H1 (cell line): ENCODE measurements around the gene CYP27B1. TPM values are rescaled to one million over a fixed set of nuclear protein-coding genes. Genes with fewer than 3 reads are reported as not detected.

ENCODE experiments used
- BACH1 ChIP-seq: IDR thresholded peaks from 2 replicates; pipeline ENCODE4 v1.6.1; 2012; ENCODE audit warnings: low read length, improper control_type of control experiment
- GTF2F1 ChIP-seq: IDR thresholded peaks from 2 replicates; pipeline ENCODE4 v1.6.1; 2012; ENCODE audit warnings: low read depth, low read length, improper control_type of control experiment, borderline replicate concordance
- RBBP5 ChIP-seq: IDR thresholded peaks from 2 replicates; pipeline ENCODE4 v1.7.1; 2012; ENCODE audit warnings: low read depth, mild to moderate bottlenecking, inconsistent platforms, low read length, moderate library complexity, borderline replicate concordance
- SRF ChIP-seq: IDR thresholded peaks from 2 replicates; pipeline ENCODE4 v1.6.1; 2011; ENCODE audit warnings: mild to moderate bottlenecking, low read depth, low read length, moderate library complexity
- polyA plus RNA-seq, 7 experiments: library from polyadenylated mRNA; depleted of rRNA in 3 of 7; stranded (reverse) in 5 of 7; unstranded in 2 of 7; fragments of >200 nt in 5 of 7; fragments of 200-250 nt in 2 of 7; gene quantifications; 1 replicate in 5 of 7; 2 replicates in 1 of 7; 4 replicates in 1 of 7; pipeline versions ENCODE4 v1.2.1 to v1.2.3, GENCODE V29; 2011 to 2013; ENCODE audit warnings: missing spikeins in 2 of 7, mixed read lengths in 2 of 7
- total RNA-seq: library from RNA; stranded (reverse); fragmentation: NEBNext Ultra II Directional; extraction: Animal tissue kit (Norgen Biotek cat#: 25700); gene quantifications from 2 replicates; pipeline ENCODE4 v1.2.1, GENCODE V29; 2021

The CYP27B1 gene
- total and polyA plus RNA-seq, 2 of the 8 experiments (the other 6 are each of a cell fraction or from before 2014, with no cell fraction given), result 2.9 to 3.3 TPM

GRCh38 chr12:57779736-57780135, 12.9 kb upstream of the CYP27B1 start (continued):
- TF ChIP-seq RBBP5, result no peak
- no peak for TF ChIP-seq SRF
- no peak for TF ChIP-seq BACH1
- no peak for TF ChIP-seq GTF2F1
- TF ChIP-seq, all 59 proteins: peak for 0
